Panc1 (cell line): ENCODE measurements around the gene CACNA1D.

Experiments used
- POLR2AphosphoS5 ChIP-seq: IDR thresholded peaks from 2 replicates; pipeline ENCODE4 v1.6.1; 2012; ENCODE audit warnings: mild to moderate bottlenecking, low read depth, low read length, moderate library complexity
- TCF7L2 ChIP-seq: IDR thresholded peaks from 2 replicates; pipeline ENCODE4 v1.6.1; 2011; ENCODE audit warnings: mild to moderate bottlenecking, low read depth, low read length, inconsistent platforms
- TF ChIP-seq, protein P1 (sequence below): fragments of 450-650 bp; IDR thresholded peaks from 2 replicates; pipeline ENCODE4 v1.5.1; 2017; ENCODE audit warnings: mild to moderate bottlenecking
- TF ChIP-seq, protein P2 (sequence below), 2 experiments: IDR thresholded peaks; 2 replicates each; pipeline ENCODE4 v1.6.1; 2011 to 2012; ENCODE audit warnings: low read depth in 2 of 2, control low read depth in 1 of 2, low read length in 1 of 2, mild to moderate bottlenecking in 1 of 2, moderate library complexity in 1 of 2; ENCODE audit not compliant: insufficient read depth in 1 of 2

DNA sequence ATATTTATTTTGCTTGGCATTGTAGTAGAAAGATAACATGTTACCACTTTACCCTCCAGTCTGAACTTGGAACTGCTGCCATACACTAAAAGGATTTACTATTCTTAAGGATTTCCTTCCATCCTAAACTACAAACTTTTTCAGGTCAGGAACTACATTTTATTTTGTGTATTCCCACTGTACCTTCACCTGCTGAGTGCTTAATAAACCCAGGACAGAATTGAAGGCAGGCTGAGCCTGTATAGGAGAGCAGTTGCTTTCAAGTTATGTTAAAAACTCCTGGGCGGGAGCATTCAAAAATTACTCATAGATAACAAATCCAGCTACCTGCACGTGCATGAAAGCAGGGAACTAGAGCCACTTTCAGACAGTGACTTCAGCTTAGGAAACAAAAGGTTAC lies 58.3 kb downstream of the CACNA1D start:
- TF ChIP-seq, protein P1, sequence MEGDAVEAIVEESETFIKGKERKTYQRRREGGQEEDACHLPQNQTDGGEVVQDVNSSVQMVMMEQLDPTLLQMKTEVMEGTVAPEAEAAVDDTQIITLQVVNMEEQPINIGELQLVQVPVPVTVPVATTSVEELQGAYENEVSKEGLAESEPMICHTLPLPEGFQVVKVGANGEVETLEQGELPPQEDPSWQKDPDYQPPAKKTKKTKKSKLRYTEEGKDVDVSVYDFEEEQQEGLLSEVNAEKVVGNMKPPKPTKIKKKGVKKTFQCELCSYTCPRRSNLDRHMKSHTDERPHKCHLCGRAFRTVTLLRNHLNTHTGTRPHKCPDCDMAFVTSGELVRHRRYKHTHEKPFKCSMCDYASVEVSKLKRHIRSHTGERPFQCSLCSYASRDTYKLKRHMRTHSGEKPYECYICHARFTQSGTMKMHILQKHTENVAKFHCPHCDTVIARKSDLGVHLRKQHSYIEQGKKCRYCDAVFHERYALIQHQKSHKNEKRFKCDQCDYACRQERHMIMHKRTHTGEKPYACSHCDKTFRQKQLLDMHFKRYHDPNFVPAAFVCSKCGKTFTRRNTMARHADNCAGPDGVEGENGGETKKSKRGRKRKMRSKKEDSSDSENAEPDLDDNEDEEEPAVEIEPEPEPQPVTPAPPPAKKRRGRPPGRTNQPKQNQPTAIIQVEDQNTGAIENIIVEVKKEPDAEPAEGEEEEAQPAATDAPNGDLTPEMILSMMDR: no peak
- TF ChIP-seq, protein P2, sequence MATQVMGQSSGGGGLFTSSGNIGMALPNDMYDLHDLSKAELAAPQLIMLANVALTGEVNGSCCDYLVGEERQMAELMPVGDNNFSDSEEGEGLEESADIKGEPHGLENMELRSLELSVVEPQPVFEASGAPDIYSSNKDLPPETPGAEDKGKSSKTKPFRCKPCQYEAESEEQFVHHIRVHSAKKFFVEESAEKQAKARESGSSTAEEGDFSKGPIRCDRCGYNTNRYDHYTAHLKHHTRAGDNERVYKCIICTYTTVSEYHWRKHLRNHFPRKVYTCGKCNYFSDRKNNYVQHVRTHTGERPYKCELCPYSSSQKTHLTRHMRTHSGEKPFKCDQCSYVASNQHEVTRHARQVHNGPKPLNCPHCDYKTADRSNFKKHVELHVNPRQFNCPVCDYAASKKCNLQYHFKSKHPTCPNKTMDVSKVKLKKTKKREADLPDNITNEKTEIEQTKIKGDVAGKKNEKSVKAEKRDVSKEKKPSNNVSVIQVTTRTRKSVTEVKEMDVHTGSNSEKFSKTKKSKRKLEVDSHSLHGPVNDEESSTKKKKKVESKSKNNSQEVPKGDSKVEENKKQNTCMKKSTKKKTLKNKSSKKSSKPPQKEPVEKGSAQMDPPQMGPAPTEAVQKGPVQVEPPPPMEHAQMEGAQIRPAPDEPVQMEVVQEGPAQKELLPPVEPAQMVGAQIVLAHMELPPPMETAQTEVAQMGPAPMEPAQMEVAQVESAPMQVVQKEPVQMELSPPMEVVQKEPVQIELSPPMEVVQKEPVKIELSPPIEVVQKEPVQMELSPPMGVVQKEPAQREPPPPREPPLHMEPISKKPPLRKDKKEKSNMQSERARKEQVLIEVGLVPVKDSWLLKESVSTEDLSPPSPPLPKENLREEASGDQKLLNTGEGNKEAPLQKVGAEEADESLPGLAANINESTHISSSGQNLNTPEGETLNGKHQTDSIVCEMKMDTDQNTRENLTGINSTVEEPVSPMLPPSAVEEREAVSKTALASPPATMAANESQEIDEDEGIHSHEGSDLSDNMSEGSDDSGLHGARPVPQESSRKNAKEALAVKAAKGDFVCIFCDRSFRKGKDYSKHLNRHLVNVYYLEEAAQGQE (IDR thresholded peaks at IDR 0.05; ENCODE audit: insufficient read depth in 1 of 2, low read depth in 2 of 2, low read length in 1 of 2): no peak
- TF ChIP-seq POLR2AphosphoS5 (no peak), TCF7L2 (no peak)
